Iris pigment epithelial cell (primary cell): ENCODE data around the gene KCTD2.

Experiments
- DNase-seq: peaks from one replicate; pipeline ENCODE4 v3.0.0-alpha.2; 2011; ENCODE audit warnings: low read depth

The KCTD2 gene

DNA sequence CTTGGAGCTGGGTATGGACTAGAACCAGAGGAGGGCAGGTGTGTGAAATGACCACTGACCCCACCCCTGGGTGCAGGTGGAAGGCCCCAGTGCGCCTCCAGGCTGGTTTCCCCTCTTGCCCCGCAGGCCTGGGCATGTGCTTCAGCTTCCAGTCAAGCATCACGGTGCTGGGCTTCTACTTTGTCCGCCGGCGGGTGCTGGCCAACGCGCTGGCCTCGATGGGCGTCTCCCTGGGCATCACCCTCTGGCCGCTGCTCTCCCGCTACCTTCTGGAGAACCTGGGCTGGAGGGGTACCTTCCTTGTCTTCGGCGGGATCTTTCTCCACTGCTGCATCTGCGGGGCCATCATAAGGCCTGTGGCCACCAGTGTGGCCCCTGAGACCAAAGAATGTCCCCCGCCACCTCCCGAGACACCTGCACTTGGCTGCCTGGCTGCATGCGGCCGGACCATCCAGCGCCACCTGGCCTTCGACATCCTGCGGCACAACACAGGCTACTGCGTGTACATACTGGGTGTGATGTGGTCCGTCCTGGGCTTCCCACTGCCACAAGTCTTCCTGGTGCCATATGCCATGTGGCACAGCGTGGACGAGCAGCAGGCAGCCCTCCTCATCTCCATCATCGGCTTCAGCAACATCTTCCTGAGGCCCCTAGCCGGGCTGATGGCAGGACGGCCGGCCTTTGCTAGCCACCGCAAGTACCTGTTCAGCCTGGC, 53.0 kb downstream of the KCTD2 start:
- no peak for DNase-seq

DNA sequence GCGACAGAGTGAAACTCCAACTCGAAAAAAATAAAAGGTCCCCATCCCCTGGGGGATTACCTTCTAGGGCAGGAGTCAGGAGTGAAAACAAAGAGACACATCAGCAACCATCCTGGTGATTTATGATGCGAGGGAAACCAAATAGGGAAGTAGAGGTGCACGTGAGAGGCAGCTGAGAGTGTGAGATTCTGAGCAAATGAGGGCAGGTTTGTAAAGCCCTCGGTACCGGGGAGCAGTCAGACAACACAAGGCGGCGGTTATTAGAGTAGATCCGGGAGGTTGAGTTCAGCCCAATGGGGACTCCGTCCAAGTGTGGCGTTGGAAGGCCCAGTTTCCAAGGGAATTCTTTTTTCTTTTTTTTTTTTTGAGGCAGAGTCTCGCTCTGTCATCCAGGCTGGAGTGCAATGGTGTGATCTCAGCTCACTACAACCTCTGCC, 55.4 kb downstream of the KCTD2 start:
- DNase-seq = no peak

DNA sequence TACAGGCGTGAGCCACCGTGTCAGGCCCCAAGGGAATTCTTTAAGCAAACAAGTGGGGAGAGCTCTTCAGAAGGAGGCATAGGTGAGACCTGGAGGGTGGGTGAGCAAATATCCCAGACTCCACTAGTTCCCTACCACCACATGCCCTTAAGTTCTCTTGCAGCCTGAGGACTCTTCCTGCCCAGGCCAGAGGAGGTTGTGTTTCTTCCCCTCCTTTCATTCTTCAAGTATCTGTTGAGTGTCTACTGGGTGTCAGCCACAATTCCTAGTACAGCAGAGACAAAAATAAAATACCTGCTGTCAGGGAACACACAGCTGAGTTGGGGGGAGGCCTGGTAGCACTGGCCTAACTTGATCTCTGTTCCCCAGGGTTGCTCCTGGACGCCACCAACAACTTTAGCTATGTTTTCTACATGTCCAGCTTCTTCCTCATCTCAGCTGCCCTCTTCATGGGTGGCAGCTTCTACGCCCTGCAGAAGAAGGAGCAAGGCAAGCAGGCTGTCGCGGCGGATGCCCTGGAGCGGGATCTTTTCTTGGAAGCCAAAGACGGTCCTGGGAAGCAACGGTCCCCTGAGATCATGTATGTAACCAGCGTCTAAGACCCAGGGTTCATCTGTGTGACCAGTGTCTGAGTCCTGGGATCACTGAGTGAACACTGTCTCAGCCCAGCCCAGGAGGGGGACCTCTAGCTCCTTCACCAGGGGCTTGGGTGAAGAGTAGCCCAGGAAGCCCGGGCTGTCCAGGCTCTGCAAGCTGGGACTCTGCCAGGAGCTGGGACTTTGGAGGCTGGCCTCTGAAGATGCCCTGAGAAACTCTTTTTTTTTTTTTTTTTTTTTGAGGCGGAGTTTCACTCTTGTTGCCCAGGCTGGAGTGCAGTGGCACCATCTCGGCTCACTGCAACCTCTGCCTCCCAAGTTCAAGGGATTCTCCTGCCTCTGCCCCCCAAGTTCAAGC, 56.9 kb downstream of the KCTD2 start:
- no peak for DNase-seq

DNA sequence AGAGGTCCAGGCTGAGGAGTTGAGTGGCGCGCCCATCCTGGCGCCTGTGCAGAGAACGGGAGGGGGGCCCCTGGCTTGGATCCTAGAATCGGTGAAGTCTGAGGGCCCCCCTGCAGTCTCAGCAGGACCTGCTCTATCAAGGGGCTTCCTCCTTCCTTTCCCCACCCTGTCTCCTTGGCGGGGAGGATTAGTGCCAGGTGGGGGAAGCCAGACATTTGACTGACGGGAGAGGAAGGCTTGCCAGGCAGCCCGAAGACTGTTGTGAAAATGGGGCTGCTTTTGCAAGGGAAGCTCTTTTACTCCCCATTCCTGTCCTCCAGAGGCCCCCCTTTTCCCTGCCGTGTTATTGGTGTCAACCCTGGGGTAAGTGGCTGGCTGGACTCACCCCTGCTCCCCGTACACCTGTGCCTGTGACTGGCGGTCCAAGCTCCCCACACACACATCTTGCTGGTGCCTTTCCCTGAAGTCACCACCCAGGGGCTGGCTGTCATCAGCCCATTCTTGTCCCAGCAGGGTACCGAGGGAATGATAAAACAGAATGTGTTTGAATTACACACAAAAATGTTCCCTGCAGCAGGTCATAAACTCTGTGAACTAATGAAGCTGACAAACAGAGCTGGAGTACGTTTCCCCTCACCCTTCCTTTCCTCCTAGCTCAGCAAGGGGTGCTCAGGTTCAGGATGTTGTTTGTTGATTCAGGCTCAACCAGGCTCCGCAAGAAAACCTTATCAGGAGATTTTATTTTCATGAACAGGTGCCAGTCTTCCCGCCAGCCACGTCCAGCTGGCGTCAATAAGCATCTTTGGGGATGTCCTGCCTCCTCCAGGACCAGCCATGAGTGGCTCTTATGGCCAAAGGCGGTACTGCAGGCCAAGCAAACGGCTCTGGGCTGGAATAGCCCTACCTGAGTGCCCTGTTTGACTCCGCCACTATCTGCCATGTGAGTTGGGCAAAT, 58.4 kb downstream of the KCTD2 start:
- DNase-seq = peak; percentile 52

DNA sequence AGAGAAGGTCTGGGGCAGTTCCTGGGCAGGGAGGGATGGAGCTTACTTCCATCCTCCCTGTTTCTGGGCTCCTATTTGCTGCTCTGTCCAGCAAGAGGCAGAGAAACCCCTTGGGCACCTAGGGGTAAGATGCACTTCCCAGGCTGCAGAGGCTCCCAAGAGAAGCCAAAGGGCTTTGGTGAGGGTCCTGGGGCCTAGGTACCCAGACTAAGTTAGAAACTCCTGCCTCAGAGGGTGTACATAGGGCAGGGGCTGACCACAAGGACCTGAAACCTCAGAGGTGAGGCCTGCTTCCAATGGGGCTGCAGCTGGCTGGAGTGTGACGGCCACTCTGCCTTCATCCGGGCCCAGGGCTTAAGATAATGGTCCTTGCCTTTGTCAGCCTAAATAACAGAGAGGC, 61.2 kb downstream of the KCTD2 start:
- DNase-seq = no peak

DNA sequence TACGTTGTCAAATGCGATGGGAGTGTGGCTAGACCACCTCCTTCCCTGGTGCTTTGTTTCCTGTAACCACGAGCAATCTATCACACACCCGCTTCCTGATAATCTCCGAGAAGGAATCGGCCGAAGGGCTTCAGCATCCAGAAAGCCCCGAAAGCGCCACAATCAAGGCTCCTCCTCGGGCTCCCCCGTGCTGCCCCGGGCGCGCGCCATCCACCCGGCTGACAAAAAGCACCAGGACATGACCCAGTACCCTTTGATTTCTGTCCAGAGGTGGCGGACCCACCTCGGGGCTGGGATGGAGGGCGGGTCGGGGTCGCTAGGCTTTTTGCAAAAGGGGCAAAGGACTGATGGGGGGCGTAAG, 62.0 kb downstream of the KCTD2 start:
- DNase-seq = no peak

DNA sequence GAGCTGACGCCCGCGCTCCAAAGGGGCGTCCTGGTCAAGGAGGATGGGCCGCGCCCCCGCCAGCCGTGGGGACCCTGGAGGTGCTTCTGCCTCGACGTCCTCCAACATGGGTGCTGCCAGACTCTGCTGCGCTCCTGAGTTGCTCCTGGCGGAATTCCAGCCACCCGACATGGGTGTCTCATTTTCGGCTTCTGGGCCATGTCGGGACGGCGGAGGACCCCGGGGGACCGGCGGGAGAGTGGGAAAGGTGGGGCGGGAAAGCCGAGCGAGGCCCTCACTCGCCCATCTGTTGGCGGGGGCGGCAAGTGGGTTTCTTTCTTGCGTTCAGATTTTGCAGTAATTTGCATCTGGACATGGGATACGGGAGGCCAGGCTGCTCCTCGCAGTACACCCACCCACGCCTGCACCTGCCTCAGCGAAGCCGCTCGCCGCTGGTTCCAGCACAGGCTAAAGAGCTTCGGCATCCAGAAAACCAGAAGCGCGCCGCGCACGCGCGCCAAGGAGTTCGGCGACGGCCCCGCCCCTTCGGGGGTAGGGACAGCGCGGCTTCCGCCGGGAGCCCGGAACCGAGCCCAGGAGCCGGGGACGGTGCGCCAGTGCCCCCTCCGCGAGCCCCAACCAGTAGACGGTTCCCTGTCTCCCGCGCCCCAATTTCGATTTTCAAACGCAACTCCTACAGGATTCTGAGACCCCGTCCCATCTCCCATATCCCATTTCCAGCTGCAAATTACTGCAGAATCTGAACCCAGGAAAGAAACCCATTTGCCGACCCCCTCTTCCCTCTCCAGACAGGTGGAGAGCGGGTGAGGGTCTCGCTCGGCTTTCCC, 62.6 kb downstream of the KCTD2 start, which contains the start of gene ARMC7:
TSS of gene ARMC7 (plus strand) at position 563 of the 827 bp plus-strand sequence. CDS start 320 bp downstream, outside the sequence.
- DNase-seq = peak; percentile 77

DNA sequence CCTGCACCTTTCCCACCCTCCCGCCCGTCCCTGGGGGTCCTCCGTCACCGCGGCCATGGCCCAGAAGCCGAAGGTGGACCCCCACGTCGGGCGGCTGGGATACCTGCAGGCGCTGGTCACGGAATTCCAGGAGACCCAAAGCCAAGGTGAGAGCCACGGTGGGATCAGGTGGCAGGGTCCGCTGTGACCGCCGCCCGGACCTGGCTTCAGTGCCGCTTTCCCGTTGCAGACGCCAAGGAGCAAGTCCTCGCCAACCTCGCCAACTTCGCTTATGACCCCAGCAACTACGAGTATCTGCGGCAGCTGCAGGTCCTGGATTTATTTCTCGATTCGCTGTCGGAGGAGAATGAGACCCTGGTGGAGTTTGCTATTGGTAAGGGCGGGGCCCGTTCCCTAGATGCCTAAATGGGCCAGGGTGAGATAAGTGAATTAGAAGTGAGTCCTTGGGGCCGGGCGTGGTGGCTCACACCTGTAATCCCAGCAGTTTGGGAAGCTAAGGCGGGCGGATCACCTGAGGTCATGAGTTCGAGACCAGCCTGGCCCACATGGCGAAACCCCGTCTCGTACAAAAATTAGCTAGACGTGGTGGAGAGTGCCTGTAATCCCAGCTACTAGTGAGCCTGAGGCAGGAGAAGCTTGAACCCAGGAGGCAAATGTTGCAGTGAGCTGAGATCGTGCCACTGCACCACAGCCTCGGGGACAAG, 63.4 kb downstream of the KCTD2 start:
- no peak for DNase-seq

DNA sequence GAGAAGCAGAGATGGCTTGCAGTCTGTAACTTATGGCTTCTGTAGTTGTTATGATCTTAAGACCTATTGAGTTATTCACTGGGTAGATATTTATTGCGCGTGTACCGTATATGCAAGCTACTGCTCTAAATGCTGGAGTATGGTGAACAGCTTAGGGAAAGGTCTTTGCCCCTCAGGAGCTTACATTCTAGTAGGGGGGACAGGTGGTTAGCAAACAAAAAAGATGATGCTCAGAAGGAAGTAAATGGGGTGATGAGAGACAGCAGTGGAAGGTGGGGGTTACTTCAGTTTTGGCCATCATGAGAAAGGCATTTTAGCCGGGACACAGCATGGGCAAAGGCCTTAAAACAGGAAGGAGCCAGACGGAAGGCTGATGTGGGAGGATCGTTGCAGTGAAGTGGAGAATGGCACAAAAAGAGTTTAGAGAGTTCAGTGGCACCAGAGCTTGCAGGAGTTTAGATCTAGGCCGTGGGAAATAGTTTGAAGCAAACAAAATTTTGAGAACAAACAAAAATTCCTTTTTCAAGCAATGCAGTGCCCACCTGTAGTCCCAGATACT, 64.8 kb downstream of the KCTD2 start:
- no peak for DNase-seq

DNA sequence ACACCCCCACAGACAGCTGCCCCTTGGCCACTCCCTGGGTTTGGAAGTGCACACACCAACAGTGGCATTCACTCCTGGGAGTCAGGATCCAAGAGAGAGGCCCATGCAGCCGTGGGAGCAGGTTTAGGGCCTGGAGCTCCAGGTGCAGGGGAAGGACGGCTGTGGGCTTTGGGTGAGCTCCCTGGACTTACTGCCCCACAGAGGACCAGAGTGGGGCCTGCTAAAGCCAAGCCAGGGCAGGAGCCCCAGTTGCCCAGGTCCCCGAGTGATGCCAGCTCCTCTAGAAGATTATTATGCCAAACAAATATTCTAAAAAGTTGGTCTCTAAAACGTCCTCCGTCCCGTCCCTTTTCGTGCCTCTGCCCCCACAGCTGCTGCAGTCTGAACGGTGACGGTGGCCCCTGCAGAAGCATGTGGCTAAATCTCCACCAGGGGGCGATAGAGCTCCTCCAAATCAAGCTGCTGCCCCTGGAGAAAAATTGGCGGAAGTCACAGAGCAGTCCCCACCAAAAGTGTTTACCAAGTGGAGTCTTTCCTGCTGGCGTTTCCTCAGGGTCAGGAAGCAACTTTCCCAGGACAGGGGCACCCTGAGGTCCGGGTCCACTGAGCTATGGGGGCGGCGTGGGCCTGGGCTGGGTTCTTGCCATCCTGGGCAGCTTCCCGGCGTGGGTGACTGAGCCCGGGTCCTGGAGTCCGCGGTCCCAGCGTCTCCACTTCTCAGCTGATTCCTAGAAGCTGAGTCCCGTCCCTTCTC, 67.0 kb downstream of the KCTD2 start:
- DNase-seq = peak; percentile 85

DNA sequence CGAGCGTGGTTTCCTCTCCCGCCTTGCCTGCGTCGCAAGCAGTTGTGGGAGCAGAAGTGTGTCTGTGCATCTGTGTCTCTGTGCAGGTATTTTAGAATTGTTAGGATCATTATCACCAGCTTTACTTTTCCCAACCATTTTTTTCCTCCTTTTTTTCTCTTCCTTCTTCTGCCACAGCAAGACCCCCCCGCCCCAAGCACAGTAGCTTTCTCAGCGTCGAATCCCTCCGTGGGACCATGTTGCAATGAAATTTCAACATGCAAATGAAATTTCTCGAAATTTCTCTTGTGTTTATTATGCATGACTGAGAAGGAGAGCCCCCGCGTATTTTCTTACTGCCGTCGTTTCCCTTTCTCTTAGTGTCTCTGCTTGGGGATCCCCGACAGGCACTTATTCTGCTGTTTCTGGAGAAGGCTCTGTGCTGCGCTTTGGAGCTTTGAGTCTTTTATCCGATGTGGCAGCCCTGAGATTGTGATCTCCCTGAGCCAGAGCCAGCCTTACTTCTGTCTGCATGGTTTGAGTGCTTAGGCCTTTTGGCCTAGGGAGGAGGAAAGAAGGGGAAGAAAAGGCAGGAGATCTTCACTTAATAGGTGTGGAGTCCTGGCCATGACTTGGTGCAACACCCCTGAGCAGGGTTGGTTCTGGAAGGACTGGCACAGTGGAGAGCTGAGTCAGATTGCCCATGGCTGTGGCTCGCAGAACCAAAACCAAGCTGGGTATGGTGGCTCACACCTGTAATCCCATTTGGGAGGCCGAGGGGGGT, 67.7 kb downstream of the KCTD2 start:
- DNase-seq = no peak
